ENCODE results near the gene ABCB8.
"Not testable (repeated sequence)": the region's sequence is repeated elsewhere in the genome, so short reads cannot be mapped to it uniquely, and the experiment has no call there.

Gene ABCB8

GRCh38 chr7:151038951-151039849 is 10.9 kb downstream of the ABCB8 start:
- peak; percentile 56 for DNase-seq

- DNase-seq = no peak
Observed at GRCh38 chr7:151039850-151040548, 11.7 kb downstream of the ABCB8 start.

GRCh38 chr7:151040616-151041375 is 12.5 kb downstream of the ABCB8 start:
- no peak for DNase-seq

GRCh38 chr7:151043449-151043848 is 15.2 kb downstream of the ABCB8 start:
- not testable (repeated sequence) for DNase-seq

- no peak for DNase-seq
Observed at GRCh38 chr7:151043959-151044358, 15.7 kb downstream of the ABCB8 start.

DNA sequence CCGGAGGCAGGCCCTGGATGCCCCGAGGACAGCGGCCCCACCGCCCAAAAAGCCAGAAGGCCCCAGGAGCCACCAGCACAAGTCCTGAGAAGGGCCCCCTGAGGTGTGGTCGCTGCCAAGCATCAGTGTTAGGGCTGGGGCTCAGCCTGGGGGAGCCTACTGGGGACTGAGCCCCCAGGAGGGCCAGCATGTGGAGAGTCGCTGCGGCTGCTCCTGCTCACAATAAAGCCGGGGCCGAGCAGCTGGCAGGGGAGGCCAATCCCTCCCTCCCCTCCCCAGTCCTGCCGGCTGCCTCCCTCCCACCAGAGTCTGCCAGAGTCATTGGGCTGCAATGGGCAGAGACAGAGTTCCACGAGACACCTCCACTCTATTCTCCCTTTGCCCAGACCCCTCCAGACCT is 17.0 kb downstream of the ABCB8 start:
- DNase-seq = no peak

GRCh38 chr7:151045967-151046366 is 17.7 kb downstream of the ABCB8 start:
- no peak for DNase-seq

GRCh38 chr7:151046603-151047573 is 18.6 kb downstream of the ABCB8 start:
- no peak for DNase-seq

GRCh38 chr7:151047976-151048815 is 19.9 kb downstream of the ABCB8 start, which contains the start of gene ASIC3:
ASIC3 (plus strand) TSS chr7:151048531; CDS start chr7:151048886, 355 bp downstream.
- no peak for DNase-seq

- DNase-seq = no peak
Observed at GRCh38 chr7:151048911-151049463, 20.7 kb downstream of the ABCB8 start.

DNA sequence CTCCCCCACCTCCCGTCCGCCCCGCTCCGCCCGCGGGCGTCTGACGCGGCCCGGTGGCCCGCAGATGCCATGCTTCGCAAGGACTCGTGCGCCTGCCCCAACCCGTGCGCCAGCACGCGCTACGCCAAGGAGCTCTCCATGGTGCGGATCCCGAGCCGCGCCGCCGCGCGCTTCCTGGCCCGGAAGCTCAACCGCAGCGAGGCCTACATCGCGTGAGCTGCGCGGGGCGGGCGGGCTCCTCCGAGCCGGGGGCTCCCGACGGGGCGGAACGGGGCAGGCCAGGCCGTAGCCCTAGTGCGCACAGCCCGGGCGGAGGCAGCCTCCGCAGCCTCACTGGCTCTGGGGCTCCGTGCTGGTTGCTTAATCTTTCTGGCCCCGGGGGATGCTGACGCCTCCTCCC is 22.9 kb downstream of the ABCB8 start:
- DNase-seq = no peak

- DNase-seq = no peak
Observed at GRCh38 chr7:151053096-151053495, 24.8 kb downstream of the ABCB8 start.

- DNase-seq = no peak
Observed at GRCh38 chr7:151053751-151054150, 25.5 kb downstream of the ABCB8 start.

DNA sequence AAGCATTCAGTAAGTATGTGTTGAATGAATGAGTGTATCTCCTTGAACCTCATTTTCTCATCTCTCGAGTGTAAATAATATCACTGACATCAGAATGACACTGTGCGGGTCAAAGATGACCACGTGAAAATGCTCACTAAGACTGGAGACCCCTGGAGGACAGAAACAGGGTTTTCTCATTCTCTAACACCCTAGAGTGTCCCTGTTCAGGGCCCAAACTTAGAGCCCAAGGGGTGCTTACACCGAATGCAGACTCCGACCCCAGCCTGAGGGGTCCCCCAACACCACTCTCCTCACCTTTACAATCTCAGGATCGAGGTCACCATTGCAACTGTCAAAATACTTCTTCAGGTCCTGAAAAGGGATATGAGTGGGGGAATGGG is 28.0 kb downstream of the ABCB8 start:
- no peak for DNase-seq

GRCh38 chr7:151056666-151057505 is 28.6 kb downstream of the ABCB8 start:
- DNase-seq = no peak

DNA sequence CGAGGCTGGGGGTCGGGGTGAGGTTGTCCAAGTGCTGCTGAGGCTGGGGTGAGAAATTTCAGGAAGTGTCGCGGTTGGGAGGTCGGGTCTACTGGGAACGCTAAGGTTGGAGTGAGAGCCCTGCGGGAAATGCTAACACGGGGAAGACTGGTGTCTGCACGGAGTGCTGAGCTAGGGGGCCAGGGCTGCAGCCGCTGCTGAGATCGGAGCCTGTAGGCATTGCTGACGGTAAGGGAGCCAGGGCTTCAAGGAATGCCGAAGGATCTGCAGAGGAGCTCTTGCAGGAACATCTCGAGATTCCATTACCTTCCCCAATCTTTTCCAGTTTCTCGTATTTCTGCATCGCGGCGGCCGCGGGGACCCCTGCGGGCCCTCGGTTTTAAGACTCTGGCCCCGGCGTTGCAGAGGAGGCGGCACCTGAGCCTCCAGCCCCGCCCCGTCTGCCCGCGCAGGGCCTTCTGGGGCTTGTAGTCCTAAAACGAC is 29.3 kb downstream of the ABCB8 start, which contains the start of gene CDK5:
Gene CDK5 (minus strand): TSS at position 392 of the 483 bp plus-strand sequence. CDS start 49 bp downstream, at position 343.
- DNase-seq = no peak

DNA sequence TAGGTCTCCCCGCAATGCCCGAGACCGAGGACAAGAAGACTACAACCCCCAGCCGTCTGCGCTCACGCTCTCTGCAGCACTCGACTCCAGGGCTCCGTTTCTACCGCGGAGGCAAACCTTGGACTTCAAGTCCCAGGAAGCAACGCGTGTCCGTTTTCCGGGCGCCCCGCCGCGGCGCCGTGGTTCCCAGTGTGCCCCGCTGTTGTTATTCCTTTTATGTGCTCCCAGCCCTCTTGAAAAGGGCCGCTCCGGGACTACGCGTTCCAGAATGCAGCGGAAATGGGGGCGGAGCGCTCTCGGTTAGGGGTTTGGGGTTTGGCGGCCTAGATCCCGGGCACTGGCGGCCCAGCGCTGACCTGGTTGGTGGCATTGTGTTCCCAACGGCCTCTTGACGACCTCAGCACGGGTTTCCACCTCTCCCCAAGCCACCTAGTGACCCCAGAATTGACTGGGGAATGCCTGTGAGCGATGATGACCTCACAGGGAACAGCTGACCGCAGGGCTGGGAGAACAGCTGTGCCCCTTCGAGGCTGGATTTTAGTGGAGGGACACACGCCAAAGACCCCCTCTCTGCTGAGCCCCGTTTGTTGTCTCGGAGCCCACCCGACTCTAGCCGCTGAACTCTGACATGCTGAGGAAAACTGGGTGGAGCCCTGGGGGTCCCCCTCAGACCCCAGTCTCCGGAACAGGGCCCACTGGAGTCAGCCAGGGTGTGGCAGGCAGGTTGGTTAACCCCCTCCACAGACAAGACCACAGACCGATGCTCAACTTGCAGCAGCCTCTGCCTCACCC is 29.9 kb downstream of the ABCB8 start:
- DNase-seq = peak; percentile 99

DNA sequence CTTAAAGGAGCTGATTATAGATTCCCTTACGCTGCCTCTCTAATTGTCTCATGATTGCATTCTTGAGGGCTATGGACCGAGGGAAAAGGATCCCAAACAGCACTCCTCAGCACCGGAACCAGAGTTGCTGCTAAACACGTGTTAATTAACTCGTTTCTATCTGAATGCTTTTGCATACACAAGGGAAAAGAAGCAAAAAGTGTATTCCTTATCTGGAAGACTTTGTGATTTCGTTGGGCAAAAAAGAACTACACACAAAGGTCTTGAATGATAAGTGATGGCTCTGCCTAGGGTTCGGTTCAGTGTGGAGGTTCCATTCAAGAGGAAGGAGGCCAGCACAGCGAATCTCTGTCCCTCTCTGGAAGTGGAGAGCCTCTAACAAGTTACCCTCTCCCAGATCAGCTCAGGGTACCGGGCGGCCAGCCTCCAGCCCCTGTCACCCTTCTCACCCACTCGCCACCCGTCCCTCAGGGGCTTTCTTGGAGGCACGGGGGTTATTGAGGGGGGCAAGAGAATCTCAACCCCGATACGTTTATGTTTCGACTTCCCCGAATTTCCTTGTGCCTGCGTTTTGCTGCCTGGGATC is 30.6 kb downstream of the ABCB8 start:
- no peak for DNase-seq

Data from GF-D8 (cell line).